Measurements from ENCODE around the gene GPR141. TPM values are rescaled to one million over a fixed set of nuclear protein-coding genes. Genes with fewer than 3 reads are reported as not detected.

Gene GPR141
- polyA plus RNA-seq, 2 of the 4 experiments (the other 2 are of a cell fraction) = 0.12 to 0.49 TPM

DNA sequence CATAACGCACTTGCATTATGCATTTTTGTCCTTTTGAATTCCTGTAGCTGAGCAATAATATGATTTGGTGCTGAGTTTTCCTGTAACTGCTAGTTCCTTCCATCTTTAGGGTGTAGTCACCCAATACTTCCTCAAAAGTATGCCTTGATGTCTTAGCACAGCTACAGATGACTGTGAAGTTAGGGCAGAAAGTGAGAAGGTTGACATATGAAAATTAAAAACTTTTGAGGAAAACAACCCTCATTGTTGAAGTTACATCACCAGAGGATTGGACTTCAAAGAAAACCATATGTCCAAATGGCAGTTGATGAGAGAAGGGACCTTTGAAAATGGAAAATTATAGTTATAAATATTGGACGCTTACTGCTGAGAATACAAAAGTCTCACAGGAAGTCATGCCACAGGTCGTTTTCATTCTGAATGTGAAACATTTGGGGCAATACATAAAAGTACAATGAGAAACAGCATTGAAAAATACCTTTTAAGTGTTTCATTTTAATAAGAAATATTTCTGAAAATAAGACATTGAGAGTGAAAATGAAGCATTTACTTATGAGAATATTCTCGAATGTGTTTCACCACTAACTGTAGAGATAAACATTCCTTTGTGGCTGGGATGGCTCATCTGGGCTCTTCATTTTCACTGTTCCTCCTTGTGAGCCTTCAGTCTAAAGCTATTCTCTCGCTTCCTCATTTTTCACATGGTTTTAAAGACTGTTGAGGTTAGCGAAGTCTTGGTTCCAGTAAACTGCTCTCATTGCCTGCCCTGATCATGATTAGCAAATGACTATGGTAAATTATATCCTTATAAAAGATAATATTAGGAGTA lies 103.4 kb downstream of the GPR141 start:
- ChIA-PET CTCF (no interaction called here), POLR2A (no interaction called here)
- no peaks in the 10 kb centered on the region for H3K4me1 ChIP-seq
- DNase-seq (ENCODE audit: low read depth in 1 of 2, low spot score in 1 of 2) (no peak), FAIRE-seq (no peak), ATAC-seq (no peak)
- no peak overlapping the region for H3K27ac ChIP-seq
- WGBS (ENCODE audit: missing lambda C conversion rate) = 52% methylated on average over 6 of the region's 6 CpGs
- no peak overlapping the region for H3K4me3 ChIP-seq
- H3K4me2 ChIP-seq = no peak overlapping the region
- TF ChIP-seq HOXB13 (CRISPR knock-in tag; IDR thresholded peaks at IDR 0.05; ENCODE audit: low read depth) = no peak
- no peak for TF ChIP-seq FOXS1 (CRISPR knock-in tag; IDR thresholded peaks at IDR 0.05)
- TF ChIP-seq HDAC2 (IDR thresholded peaks at IDR 0.05) = no peak
- no peak for TF ChIP-seq TP53 (CRISPR knock-in tag; IDR thresholded peaks at IDR 0.05)
- TF ChIP-seq ESRRA (IDR thresholded peaks at IDR 0.05; ENCODE audit: borderline replicate concordance, low read length) = no peak
- TF ChIP-seq GATA3 (IDR thresholded peaks at IDR 0.05; ENCODE audit: borderline replicate concordance) = no peak
- no peak for TF ChIP-seq POLR2A (IDR thresholded peaks at IDR 0.05; ENCODE audit: low read length)
- no peak for TF ChIP-seq NPAS2 (CRISPR knock-in tag; IDR thresholded peaks at IDR 0.05; ENCODE audit: borderline replicate concordance)
- TF ChIP-seq HEYL (CRISPR knock-in tag; IDR thresholded peaks at IDR 0.05) = no peak
- TF ChIP-seq SREBF2 (IDR thresholded peaks at IDR 0.05) = no peak
- TF ChIP-seq MYC (IDR thresholded peaks at IDR 0.05; ENCODE audit: borderline replicate concordance, low read length) = no peak
- no peak for TF ChIP-seq POLR2AphosphoS2 (conservative IDR thresholded peaks at IDR 0.05; ENCODE audit: low read length)
- no peaks in the 10 kb centered on the region for H3K9me3 ChIP-seq

Other genes with a start within 250 kb of the GPR141 start
- 6.1 and 13.3 TPM in 2 replicates for gene ELMO1, start 234.9 kb upstream of the GPR141 start, polyA plus RNA-seq (2011; rRNA removed)
- 2.3 to 3.2 TPM (median 2.6 TPM) in 3 replicates for gene ELMO1, start 234.9 kb upstream of the GPR141 start, polyA plus RNA-seq (2017; fragmentation: RNase III; extraction: RNeasy Plus Mini Kit Qiagen cat#74134 plus additional on column Dnase treatment)
- gene NME8, start 164.8 kb downstream of the GPR141 start, polyA plus RNA-seq (2011; rRNA removed) = not detected in 2 replicates
- gene NME8, start 164.8 kb downstream of the GPR141 start, polyA plus RNA-seq (2017; fragmentation: RNase III; extraction: RNeasy Plus Mini Kit Qiagen cat#74134 plus additional on column Dnase treatment) = not detected in 3 replicates
- 9.1 and 11.9 TPM in 2 replicates for gene SFRP4, start 233.1 kb downstream of the GPR141 start, polyA plus RNA-seq (2011; rRNA removed)
- gene SFRP4, start 233.1 kb downstream of the GPR141 start, polyA plus RNA-seq (2017; fragmentation: RNase III; extraction: RNeasy Plus Mini Kit Qiagen cat#74134 plus additional on column Dnase treatment) = 7.4 to 9.8 TPM (median 8.4 TPM) in 3 replicates
- 112 TPM in 2 replicates for gene EPDR1, start 236.9 kb downstream of the GPR141 start, polyA plus RNA-seq (2011; rRNA removed)
- gene EPDR1, start 236.9 kb downstream of the GPR141 start, polyA plus RNA-seq (2017; fragmentation: RNase III; extraction: RNeasy Plus Mini Kit Qiagen cat#74134 plus additional on column Dnase treatment) = 99.3 to 109 TPM (median 101 TPM) in 3 replicates